T-helper 2 cell treated with Interferon-gamma antibody and Interleukin-4, amounts not matched to agents 5 μg/mL and 100 μg/mL, for 36 hours (primary cell): Measurements from ENCODE around the gene PYGM.
"Not testable (repeated sequence)": the region's sequence is repeated elsewhere in the genome, so short reads cannot be mapped to it uniquely, and the experiment has no call there.

Experiments used
- DNase-seq: peaks from one replicate; pipeline ENCODE4 v3.0.0; 2021; ENCODE audit warnings: low spot score
- H3K27ac Mint-ChIP-seq: one replicate; pipeline ENCODE4 v1.8.0; 2021; ENCODE audit warnings: mild to moderate bottlenecking, mixed read lengths
- H3K27me3 Mint-ChIP-seq: one replicate; pipeline ENCODE4 v1.8.0; 2021; ENCODE audit warnings: low read depth, mixed read lengths
- H3K36me3 Mint-ChIP-seq: one replicate; pipeline ENCODE4 v1.8.0; 2021; ENCODE audit warnings: low read depth, mixed read lengths
- H3K4me1 Mint-ChIP-seq: one replicate; pipeline ENCODE4 v1.8.0; 2021; ENCODE audit warnings: low read depth, mixed read lengths
- H3K4me3 Mint-ChIP-seq: one replicate; pipeline ENCODE4 v1.8.0; 2022; ENCODE audit warnings: mild to moderate bottlenecking, moderate library complexity, mixed read lengths
- H3K9me3 Mint-ChIP-seq: one replicate; pipeline ENCODE4 v1.8.0; 2021; ENCODE audit warnings: mixed read lengths

Gene PYGM

DNA sequence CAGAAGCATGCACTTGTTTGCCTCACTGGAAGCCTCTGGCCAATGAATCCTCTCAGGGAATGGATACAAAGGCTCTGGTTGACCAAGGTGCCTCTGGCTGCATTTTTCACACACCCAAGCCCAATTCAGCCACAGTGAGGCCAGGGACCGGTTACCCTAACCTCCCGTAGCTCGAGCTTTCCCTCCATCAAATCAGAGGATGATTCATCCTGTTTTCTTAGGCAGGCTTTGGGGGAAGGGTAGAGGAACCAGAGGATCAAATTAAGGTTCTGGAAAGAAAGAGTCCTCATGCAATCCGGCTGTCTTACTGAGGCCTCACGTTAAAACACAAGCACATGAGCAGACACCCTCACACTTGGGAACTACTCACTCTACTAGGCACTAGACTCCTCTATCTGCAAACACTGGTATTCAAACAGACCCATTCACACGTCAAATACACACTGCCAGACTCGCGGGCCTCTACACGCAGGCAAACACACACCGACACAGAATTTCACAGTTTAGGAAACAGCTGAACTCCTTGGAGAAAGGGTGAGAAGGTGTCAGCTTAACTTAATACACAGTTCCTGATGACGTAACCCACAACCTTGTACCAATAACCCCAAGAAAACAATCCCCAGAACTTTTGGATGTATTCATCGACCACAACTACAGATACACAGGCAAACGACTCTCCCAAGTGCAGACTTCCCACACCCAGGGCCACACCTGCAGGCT lies 49.2 kb downstream of the PYGM start:
- Mint-ChIP-seq H3K4me1 (peaks cover 6% of the 10 kb centered on the region), H3K4me3 (no peak overlapping the region), H3K27me3 (peaks cover 58% of the 10 kb centered on the region), H3K27ac (no peak overlapping the region), H3K36me3 (no peaks in the 10 kb centered on the region), H3K9me3 (no peaks in the 10 kb centered on the region)
- no peak for DNase-seq

DNA sequence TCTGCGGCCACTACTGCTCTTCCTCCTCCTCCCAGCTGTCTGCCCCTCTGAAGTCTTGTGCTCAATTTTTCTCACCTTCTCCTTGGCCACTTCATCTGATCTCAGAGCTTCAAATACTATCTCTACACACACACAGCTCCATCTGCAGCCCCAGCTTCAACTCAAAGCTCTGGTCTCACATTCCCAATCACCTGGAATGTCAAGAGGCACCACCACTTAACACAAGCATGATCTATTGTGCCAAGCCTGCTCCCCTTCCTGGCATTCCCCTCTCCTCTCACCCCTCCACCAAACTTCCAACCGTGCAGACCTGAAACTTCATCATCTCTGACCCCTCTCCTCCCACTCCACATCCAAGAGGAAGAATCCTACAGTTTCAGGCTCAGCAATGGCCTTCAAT lies 54.3 kb downstream of the PYGM start:
- no peaks in the 10 kb centered on the region for H3K36me3 Mint-ChIP-seq
- no peak overlapping the region for H3K4me3 Mint-ChIP-seq
- no peak overlapping the region for H3K27ac Mint-ChIP-seq
- no peak for DNase-seq
- peaks cover 5% of the 10 kb centered on the region for H3K4me1 Mint-ChIP-seq
- peaks cover 37% of the 10 kb centered on the region for H3K27me3 Mint-ChIP-seq
- no peaks in the 10 kb centered on the region for H3K9me3 Mint-ChIP-seq

GRCh38 chr11:64703048-64703447 lies 56.7 kb downstream of the PYGM start:
- no peak overlapping the region for H3K4me3 Mint-ChIP-seq
- H3K36me3 Mint-ChIP-seq = no peaks in the 10 kb centered on the region
- peaks cover 5% of the 10 kb centered on the region for H3K4me1 Mint-ChIP-seq
- H3K27ac Mint-ChIP-seq = no peak overlapping the region
- DNase-seq = no peak
- H3K27me3 Mint-ChIP-seq = peaks cover 20% of the 10 kb centered on the region
- no peaks in the 10 kb centered on the region for H3K9me3 Mint-ChIP-seq

DNA sequence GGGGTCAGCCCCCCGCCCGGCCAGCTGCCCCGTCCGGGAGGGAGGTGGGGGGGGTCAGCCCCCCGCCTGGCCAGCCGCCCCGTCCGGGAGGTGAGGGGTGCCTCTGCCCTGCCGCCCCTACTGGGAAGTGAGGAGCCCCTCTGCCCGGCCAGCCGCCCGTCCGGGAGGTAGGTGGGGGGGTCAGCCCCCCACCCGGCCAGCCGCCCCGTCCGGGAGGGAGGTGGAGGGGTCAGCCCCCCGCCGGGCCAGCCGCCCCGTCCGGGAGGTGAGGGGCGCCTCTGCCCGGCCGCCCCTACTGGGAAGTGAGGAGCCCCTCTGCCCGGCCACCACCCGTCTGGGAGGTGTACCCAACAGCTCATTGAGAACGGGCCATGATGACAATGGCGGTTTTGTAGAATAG lies 57.8 kb downstream of the PYGM start:
- H3K4me1 Mint-ChIP-seq, H3K9me3 Mint-ChIP-seq: not testable (repeated sequence)

GRCh38 chr11:64698427-64698826 lies 61.3 kb downstream of the PYGM start:
- peaks cover 18% of the 10 kb centered on the region for H3K27me3 Mint-ChIP-seq
- no peak for DNase-seq
- peaks cover 1% of the 10 kb centered on the region for H3K4me1 Mint-ChIP-seq
- no peak overlapping the region for H3K4me3 Mint-ChIP-seq
- no peak overlapping the region for H3K27ac Mint-ChIP-seq
- no peaks in the 10 kb centered on the region for H3K36me3 Mint-ChIP-seq
- no peaks in the 10 kb centered on the region for H3K9me3 Mint-ChIP-seq

More for the DNA sequence above, 57.8 kb downstream of the PYGM start:
- not testable (repeated sequence) for H3K4me3 Mint-ChIP-seq, H3K27ac Mint-ChIP-seq, H3K36me3 Mint-ChIP-seq, DNase-seq
- peaks cover 21% of the 10 kb centered on the region for H3K27me3 Mint-ChIP-seq

DNA sequence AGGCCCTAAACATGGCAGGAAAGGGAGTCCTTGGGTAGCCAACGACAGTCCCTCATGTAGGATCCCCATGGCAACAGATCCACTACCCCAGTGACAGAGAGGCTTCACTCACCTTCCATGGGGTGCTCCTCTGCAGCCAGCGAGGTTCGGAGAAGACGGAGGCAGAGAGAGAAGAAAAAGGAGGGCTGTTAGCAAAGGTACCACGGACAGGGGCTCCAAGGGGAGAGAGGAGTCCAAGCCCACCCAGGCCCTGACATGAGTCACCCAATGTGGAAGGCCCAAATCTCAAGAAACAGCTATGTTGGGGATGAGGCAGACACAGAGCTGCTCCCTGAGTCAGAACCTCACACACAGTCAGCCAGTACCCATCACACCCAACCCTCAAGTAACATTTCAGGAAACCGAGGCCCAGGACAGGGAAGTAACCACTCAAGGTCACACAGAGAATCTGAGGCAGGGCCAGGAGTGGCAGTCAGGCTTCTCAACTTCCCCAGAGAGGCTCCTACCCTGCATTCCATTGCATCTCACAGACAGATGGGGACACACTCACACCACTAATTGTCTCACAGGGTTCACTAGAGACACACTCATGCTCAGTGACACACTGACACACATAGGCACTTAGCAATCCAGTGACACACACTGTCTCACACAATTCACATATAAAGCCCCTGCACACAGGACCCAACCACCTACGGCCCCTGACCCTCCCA lies 62.0 kb downstream of the PYGM start:
- no peak for DNase-seq
- Mint-ChIP-seq H3K4me1 (peaks cover 1% of the 10 kb centered on the region), H3K27me3 (peaks cover 23% of the 10 kb centered on the region), H3K4me3 (no peak overlapping the region), H3K9me3 (no peaks in the 10 kb centered on the region), H3K27ac (no peak overlapping the region), H3K36me3 (no peaks in the 10 kb centered on the region)
